Nephron progenitor cell (in vitro differentiated cells): ENCODE results near the gene PROZ.

ENCODE experiments used
- DNase-seq: peaks from one replicate; pipeline ENCODE4 v3.0.0; 2021
- H3K27ac Mint-ChIP-seq: 2 replicates; pipeline ENCODE4 v1.8.0; 2021; ENCODE audit warnings: mild to moderate bottlenecking, moderate library complexity, mixed read lengths
- H3K27me3 Mint-ChIP-seq: 2 replicates; pipeline ENCODE4 v1.8.0; 2021; ENCODE audit warnings: mild to moderate bottlenecking, low read depth, mixed read lengths; ENCODE audit not compliant: poor library complexity
- H3K36me3 Mint-ChIP-seq: 2 replicates; pipeline ENCODE4 v1.8.0; 2021; ENCODE audit warnings: low read depth, mixed read lengths
- H3K4me1 Mint-ChIP-seq: 2 replicates; pipeline ENCODE4 v1.8.0; 2021; ENCODE audit warnings: mixed read lengths
- H3K4me3 Mint-ChIP-seq: 2 replicates; pipeline ENCODE4 v1.8.0; 2021; ENCODE audit warnings: mild to moderate bottlenecking, moderate library complexity, mixed read lengths
- H3K9me3 Mint-ChIP-seq: 2 replicates; pipeline ENCODE4 v1.8.0; 2021; ENCODE audit warnings: mild to moderate bottlenecking, moderate library complexity, mixed read lengths
- CTCF ChIP-seq: fragments of 200-600 bp; sonication (generic); IDR thresholded peaks from 2 replicates; pipeline ENCODE4 v1.5.0; 2021; ENCODE audit warnings: antibody characterized with exemption

PROZ gene

GRCh38 chr13:113119822-113120189, 38.6 kb upstream of the PROZ start:
- TF ChIP-seq CTCF, result no peak
- DNase-seq, result no peak
- Mint-ChIP-seq H3K27ac (no peak overlapping the region), H3K27me3 (peaks cover 23% of the 10 kb centered on the region), H3K36me3 (no peaks in the 10 kb centered on the region), H3K9me3 (no peaks in the 10 kb centered on the region), H3K4me1 (peaks cover 24% of the 10 kb centered on the region), H3K4me3 (no peak overlapping the region)

- no peaks in the 10 kb centered on the region for H3K36me3 Mint-ChIP-seq
- peaks cover 25% of the 10 kb centered on the region for H3K27me3 Mint-ChIP-seq
- no peak overlapping the region for H3K4me3 Mint-ChIP-seq
- no peak overlapping the region for H3K27ac Mint-ChIP-seq
- DNase-seq, result no peak
- TF ChIP-seq CTCF, result no peak
- H3K9me3 Mint-ChIP-seq, result no peaks in the 10 kb centered on the region
- H3K4me1 Mint-ChIP-seq, result peaks cover 24% of the 10 kb centered on the region
These were observed 37.9 kb upstream of the PROZ start for GRCh38 chr13:113120300-113121182.

GRCh38 chr13:113121183-113121927, 37.1 kb upstream of the PROZ start:
- H3K36me3 Mint-ChIP-seq, result no peaks in the 10 kb centered on the region
- no peak for DNase-seq
- no peak for TF ChIP-seq CTCF
- H3K4me1 Mint-ChIP-seq, result peaks cover 25% of the 10 kb centered on the region
- peaks cover 27% of the 10 kb centered on the region for H3K27me3 Mint-ChIP-seq
- H3K4me3 Mint-ChIP-seq, result no peak overlapping the region
- H3K27ac Mint-ChIP-seq, result no peak overlapping the region
- H3K9me3 Mint-ChIP-seq, result no peaks in the 10 kb centered on the region

GRCh38 chr13:113121928-113122471, 36.4 kb upstream of the PROZ start:
- no peaks in the 10 kb centered on the region for H3K36me3 Mint-ChIP-seq
- peaks cover 21% of the 10 kb centered on the region for H3K27me3 Mint-ChIP-seq
- H3K27ac Mint-ChIP-seq, result no peak overlapping the region
- peaks cover 31% of the 10 kb centered on the region for H3K4me1 Mint-ChIP-seq
- no peak for TF ChIP-seq CTCF
- no peak for DNase-seq
- no peaks in the 10 kb centered on the region for H3K9me3 Mint-ChIP-seq
- no peak overlapping the region for H3K4me3 Mint-ChIP-seq

GRCh38 chr13:113122550-113123225, 35.8 kb upstream of the PROZ start, which contains the start of gene F10:
Gene F10 (plus strand): TSS chr13:113122799. CDS start chr13:113122856, 57 bp downstream.
- H3K4me1 Mint-ChIP-seq, result peaks cover 31% of the 10 kb centered on the region
- H3K27me3 Mint-ChIP-seq, result peaks cover 25% of the 10 kb centered on the region
- peak within 1 kb of the TSS; percentile 8 for H3K4me3 Mint-ChIP-seq
- no peak within 1 kb of the TSS for H3K27ac Mint-ChIP-seq
- DNase-seq, result peak; percentile 54
- no peaks in the 10 kb centered on the region for H3K36me3 Mint-ChIP-seq
- no peak for TF ChIP-seq CTCF
- no peaks in the 10 kb centered on the region for H3K9me3 Mint-ChIP-seq
